GM12873 (cell line): Measurements from ENCODE around the gene ANAPC2.

ENCODE experiments used
- TF ChIP-seq, protein P1 (sequence below): IDR thresholded peaks from 2 replicates; pipeline ENCODE4 v1.5.1; 2012; ENCODE audit warnings: low read depth, mild to moderate bottlenecking, moderate library complexity, low read length, control low read depth; ENCODE audit not compliant: insufficient read depth; ENCODE audit errors: missing control alignments

The ANAPC2 gene

DNA sequence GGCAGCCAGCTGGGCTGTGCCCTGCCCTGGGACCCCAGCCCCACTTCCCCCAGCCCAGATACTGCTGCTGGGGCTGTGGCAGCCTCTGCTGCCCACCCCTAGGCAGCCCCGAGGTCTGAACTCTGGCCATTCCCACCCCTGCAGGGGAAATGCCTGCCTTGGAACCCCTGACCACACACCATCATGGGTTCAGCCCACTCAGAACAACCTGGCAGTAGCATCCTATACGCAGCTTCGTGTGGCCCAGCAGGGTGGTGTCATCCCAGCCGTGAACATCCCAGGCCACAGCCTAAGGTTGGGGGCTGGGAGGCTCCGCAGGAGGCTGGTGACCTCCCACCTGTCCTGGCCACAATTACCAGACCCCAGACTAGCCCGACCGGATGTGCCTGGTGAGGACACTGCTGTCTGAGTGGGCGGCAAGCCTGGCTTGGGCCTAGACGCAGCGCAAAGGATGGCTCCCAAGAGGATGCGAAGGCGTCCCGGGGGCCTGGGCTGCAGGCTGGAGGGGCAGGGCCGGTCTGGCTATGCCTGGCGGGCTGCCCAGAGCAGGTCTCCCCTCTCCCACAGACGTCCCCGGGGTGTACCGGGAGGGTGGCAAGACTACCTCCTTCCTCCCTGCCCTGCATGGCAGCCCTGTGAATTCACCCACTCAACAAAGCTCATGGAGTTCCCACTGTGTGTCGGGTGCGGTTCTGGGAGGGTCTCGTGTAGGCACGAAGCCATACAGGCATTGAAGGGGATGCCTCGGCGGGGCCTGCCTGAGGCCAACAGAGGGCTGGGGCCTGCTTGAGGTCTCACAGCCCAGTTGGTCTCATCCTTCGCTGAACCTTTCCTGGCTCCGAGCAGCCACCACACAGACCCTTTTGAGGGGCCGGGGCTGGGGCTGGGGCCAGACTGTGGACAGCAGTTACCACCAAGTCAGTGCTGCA, 40.9 kb upstream of the ANAPC2 start:
- TF ChIP-seq, protein P1, sequence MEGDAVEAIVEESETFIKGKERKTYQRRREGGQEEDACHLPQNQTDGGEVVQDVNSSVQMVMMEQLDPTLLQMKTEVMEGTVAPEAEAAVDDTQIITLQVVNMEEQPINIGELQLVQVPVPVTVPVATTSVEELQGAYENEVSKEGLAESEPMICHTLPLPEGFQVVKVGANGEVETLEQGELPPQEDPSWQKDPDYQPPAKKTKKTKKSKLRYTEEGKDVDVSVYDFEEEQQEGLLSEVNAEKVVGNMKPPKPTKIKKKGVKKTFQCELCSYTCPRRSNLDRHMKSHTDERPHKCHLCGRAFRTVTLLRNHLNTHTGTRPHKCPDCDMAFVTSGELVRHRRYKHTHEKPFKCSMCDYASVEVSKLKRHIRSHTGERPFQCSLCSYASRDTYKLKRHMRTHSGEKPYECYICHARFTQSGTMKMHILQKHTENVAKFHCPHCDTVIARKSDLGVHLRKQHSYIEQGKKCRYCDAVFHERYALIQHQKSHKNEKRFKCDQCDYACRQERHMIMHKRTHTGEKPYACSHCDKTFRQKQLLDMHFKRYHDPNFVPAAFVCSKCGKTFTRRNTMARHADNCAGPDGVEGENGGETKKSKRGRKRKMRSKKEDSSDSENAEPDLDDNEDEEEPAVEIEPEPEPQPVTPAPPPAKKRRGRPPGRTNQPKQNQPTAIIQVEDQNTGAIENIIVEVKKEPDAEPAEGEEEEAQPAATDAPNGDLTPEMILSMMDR: no peak

DNA sequence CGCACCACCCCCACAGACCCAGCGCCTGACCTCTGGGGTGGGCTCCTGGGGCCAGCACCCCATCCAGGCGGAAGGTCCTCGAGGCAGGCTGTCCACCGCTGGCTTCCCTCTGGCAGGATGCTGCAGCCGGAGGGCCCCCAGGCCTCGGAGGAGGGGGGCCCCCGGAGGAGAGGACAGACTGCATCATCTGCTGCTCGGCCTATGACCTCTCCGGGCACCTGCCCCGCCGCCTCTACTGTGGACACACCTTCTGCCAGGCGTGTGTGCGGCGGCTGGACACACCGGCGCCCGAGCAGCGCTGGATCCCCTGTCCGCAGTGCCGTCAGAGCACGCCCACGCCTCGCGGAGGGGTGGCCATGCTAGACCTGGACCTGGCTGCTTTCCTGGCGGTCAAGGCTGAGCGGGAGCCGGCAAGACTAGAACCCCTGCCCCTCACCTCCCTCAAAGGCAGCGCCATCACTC, 40.2 kb upstream of the ANAPC2 start:
- TF ChIP-seq, protein P1: no peak

DNA sequence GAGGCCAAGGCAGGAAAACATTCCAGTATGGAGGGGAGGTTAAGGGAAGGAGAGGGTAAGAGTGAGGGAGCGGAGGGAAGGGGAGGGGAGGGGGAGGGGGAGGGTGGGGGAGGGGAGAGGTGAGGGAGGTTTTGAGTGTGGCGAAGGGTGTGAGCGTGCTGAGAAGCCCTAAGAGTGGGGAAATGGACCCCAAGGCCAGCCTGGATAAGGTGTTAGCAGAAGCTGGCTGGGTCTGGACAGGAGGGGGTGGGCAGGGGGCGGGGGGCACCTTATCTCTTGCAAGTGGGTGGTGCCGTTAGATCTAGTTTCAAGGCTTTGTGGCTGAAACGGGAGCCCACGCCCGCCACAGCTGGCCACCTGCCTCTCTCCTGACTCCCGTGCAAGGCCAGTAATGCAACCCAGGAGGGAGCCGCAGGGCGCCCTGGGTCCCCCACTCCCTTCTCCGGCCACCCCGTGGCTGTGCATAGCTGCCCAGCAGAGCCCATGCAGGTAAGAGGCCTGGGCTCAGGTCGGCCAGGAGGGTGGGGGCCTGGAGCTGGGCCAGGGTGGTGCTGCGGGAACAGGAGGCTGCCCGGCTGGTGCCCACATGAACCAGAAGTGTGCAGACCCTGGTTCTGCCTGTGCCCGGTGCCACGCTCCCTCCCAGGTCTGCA, 39.6 kb upstream of the ANAPC2 start:
- TF ChIP-seq, protein P1: no peak

DNA sequence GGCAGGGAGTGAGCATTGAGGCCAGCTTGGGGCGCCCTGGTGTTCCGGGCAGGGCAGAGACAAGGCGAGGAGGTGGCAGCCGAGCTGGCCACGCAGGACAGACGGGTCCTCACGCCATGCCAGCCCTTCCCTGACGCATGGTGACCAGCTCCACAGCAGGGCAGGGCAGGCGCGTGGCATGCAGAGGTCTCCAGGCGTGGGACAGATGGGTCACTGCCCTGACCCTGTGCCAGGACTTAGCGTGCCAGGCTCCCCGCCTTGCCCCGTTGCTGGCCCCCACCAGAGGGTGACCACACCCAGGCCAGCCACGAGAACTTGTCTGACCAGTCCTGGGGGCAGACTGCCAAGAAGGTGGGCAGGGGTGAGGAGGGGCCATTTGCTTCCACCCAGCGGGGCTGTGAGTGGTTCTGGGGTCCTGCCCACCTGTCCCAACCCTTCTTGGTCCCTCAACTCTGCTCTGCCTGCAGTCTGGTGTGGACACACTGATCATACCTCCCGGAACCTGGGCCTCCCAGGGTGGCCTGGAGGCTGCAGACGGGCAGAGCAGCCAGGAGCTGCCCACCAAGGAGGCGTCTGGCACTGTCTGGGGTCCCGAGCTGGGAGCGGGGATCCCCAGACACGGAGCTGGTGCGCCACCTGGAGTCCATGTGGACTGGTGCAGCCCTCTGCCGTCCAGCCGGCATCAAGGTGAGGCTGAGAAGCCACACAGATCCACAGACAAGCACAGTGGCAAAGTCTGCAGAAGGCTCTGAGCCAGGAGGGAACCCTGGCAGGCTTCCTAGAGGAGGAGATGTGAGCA, 38.9 kb upstream of the ANAPC2 start, which contains the start of gene RNF224:
TSS of gene RNF224 (plus strand) at position 449 of the 799 bp plus-strand sequence. CDS start 834 bp downstream, outside the sequence.
- TF ChIP-seq, protein P1: peak; percentile 97

DNA sequence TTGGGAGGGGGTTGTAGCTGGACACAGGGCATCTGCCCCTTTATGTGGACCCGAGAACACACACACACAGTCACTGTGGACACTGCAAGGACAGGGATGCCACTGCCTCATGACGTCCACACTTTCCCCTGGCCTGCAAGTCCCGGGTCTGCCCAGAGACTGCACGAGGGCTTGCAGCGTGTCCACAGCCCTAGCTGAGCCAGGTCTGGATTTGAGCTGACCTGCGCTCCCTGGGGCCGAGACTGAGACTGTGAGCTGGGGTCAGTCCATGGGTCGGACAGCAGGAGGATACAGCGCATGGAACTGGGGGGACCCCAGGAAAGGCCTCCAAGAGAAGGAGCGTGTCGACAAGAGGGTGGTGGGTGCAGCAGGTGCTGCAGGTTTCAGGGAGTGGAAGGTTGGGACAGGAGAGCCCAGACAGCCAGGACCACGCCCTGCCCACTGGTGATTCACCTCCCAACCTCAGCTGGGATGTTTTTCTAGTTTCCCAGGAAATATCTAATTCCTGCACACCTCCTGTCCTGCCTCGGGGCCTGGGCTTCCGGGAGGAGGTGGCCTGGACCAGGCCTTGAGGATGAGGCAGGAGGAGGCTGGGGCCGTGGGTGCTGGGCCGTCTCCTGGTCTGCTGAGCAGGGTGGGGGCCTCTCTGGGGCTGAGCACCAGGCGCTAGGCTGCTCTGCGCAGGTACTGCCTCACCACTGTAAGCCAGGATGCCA, 38.1 kb upstream of the ANAPC2 start:
- TF ChIP-seq, protein P1: no peak

DNA sequence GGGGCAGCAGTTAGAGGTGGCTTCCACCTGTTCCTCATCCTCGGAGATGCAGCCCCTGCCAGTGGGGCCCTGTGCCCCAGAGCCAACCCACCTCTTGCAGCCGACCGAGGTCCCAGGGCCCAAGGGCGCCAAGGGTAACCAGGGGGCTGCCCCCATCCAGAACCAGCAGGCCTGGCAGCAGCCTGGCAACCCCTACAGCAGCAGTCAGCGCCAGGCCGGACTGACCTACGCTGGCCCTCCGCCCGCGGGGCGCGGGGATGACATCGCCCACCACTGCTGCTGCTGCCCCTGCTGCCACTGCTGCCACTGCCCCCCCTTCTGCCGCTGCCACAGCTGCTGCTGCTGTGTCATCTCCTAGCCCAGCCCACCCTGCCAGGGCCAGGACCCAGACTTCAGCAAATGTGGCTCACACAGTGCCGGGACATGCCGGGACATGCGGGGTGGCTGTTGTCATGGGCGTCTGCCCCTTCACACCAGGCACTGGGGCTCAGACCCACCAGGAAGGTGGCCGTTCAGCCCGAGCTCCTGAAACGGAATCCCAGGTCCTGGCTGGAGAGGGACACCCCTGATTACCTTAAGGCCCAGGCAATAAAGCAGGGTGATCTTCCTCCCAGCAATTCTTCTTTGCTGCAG, 37.5 kb upstream of the ANAPC2 start:
- TF ChIP-seq, protein P1: no peak
